Measurements from ENCODE around the gene SV2B.

DNA sequence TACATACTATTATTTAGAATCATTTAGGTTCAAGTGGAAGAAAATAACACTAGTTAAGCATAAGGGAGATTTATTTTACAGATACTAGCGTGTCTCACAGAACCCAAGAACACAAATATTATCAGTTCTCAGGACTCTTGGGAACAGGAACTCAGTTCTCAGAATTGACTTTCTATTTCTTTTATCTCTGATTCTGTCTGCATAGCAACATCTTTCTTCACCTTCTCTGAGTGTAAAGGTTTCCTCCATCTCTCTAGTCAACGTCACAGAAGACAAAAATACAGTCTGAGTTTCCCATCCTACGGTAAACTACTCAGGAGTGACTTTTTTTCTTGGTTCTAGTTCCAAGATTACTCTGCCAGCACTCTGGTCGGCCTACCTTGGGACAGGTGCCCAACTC, 220.0 kb downstream of the SV2B start:
- TF ChIP-seq, protein P1, sequence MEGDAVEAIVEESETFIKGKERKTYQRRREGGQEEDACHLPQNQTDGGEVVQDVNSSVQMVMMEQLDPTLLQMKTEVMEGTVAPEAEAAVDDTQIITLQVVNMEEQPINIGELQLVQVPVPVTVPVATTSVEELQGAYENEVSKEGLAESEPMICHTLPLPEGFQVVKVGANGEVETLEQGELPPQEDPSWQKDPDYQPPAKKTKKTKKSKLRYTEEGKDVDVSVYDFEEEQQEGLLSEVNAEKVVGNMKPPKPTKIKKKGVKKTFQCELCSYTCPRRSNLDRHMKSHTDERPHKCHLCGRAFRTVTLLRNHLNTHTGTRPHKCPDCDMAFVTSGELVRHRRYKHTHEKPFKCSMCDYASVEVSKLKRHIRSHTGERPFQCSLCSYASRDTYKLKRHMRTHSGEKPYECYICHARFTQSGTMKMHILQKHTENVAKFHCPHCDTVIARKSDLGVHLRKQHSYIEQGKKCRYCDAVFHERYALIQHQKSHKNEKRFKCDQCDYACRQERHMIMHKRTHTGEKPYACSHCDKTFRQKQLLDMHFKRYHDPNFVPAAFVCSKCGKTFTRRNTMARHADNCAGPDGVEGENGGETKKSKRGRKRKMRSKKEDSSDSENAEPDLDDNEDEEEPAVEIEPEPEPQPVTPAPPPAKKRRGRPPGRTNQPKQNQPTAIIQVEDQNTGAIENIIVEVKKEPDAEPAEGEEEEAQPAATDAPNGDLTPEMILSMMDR (conservative IDR thresholded peaks at IDR 0.05; ENCODE audit: low read depth, low read length) = no peak
- no peak for TF ChIP-seq EZH2 (IDR thresholded peaks at IDR 0.05; ENCODE audit: borderline replicate concordance, low read depth, low read length, poor library complexity, severe bottlenecking)

Data from A673 (cell line).